ENCODE measurements around the gene NAT8L. TPM values are rescaled to one million over a fixed set of nuclear protein-coding genes. Genes with fewer than 3 reads are reported as not detected.

Gene NAT8L
- total RNA-seq, 1 donor, result under 0.01 TPM

DNA sequence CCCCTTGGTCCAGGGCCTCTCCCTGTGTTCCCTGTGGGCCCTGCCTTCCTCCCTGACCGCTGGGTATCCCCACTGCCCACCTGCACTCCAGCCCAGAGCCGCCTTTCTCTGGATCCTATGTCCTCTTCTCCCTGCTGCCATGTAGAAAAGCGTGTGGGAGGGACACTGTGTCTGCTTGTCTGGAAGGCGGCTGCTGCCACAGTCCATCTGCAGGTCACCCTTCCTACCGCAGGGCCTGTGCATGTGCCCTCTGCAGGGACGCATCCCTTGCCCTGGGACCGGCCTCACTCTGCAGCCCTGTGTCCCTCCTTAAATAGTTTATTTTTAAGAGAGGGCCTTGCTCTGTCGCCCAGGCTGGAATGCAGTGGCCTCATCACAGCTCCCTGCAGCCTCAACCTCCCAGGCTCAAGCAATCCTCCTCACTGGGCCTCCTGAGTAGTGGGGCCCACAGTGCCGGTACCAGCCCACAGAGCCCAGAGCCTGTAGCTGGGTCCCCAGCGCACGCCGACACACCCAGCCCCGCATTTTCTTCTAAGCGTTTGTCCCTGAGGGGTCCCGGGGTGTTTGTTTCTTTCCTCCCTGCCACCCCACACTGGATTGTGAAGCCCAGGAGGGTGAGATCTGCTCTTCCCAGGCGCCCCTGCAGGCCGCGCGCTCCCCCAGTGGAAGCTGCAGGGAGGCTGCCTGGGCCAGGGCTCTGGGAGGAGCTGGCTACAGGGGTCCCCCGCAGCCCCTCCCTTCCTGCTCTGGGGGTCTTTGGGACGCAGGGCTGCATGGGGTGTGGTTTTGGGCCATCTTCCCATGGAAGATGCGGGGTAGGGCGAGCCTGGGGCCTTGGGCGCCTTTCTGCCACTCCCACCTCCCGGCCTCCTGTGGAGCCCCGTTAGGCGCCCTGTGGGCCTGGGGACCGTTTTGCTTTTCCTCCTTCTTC, 12.8 kb upstream of the NAT8L start:
- no peak for DNase-seq (ENCODE audit: low read depth)
- H3K4me3 ChIP-seq (ENCODE audit: low read depth, low read length), result no peak overlapping the region
- TF ChIP-seq, protein P1, sequence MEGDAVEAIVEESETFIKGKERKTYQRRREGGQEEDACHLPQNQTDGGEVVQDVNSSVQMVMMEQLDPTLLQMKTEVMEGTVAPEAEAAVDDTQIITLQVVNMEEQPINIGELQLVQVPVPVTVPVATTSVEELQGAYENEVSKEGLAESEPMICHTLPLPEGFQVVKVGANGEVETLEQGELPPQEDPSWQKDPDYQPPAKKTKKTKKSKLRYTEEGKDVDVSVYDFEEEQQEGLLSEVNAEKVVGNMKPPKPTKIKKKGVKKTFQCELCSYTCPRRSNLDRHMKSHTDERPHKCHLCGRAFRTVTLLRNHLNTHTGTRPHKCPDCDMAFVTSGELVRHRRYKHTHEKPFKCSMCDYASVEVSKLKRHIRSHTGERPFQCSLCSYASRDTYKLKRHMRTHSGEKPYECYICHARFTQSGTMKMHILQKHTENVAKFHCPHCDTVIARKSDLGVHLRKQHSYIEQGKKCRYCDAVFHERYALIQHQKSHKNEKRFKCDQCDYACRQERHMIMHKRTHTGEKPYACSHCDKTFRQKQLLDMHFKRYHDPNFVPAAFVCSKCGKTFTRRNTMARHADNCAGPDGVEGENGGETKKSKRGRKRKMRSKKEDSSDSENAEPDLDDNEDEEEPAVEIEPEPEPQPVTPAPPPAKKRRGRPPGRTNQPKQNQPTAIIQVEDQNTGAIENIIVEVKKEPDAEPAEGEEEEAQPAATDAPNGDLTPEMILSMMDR (IDR thresholded peaks at IDR 0.05; ENCODE audit: insufficient read depth, low read depth, low read length), result no peak

DNA sequence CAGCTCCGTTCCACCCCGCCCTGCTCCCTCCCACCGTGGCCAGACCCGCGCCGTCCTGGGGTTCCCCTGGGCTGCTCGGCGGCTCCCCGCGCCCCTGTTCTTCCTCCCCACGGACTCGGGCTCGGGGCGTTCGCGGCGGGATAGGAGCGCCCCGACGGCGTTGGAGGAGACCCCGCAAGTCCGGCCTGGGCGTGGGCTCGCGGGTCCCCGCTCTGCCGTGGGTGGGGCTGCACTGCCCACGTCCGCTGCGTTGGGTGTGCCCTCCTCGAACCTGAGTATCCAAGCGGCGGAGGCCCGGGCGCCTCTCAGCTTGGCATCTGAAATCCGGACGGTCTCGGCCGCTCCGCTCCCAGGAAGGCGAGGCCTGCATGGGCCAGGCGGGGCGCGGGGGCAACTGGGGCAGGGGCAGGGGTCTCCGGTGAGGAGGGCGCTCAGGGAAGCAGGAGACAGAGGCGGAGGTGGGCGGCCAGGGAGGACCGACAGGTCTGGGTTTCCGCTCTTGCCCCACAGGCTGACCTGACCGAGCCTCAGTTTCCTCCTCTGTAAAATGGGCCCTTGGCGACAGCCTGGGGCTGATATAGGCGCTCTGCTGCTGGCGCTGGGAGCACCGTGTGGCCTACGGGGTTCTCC, 12.0 kb upstream of the NAT8L start:
- TF ChIP-seq, protein P1 (IDR thresholded peaks at IDR 0.05; ENCODE audit: insufficient read depth, low read depth, low read length), result no peak
- DNase-seq (ENCODE audit: low read depth), result no peak
- no peak overlapping the region for H3K4me3 ChIP-seq (ENCODE audit: low read depth, low read length)

DNA sequence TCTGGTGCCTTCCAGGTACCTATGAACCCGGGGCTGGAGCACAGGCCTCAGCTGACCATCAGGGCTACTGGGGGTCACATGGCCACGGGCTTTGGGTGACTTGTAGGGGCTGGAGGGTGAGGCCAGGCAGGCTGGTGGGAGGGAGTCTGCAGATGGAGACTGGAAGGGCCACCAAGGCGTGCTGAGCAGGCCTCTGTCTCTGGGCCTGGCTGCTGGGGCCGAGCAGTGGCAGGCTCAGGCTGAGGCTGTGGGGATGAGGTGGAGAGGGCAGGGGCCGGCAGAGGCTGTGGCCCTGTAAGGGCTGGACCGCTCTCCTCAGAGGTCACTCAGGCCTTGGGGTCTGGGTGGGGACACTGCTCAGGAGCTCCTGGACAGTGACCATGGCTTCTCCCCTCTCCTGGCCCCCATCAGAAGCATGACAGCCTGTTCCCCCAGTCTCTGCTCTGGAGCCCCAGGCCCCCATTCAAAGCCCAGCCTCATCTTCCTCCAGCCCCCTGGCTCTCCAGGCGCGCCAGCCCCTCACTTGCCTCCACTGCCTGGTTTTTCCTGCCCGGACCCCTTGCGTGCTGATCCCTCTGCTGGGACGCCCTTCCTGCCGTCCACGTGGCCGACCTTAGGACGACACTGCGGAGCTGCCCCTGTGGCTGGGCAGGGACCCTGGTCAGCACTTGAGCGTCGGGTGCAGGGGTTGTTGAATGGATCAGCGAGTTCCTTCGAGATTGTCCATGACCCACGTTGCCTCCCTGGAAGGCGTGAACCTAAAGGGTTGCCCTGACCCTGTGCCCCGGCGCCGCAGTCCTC, 11.1 kb upstream of the NAT8L start:
- no peak for DNase-seq (ENCODE audit: low read depth)
- no peak overlapping the region for H3K4me3 ChIP-seq (ENCODE audit: low read depth, low read length)
- TF ChIP-seq, protein P1 (IDR thresholded peaks at IDR 0.05; ENCODE audit: insufficient read depth, low read depth, low read length), result no peak

DNA sequence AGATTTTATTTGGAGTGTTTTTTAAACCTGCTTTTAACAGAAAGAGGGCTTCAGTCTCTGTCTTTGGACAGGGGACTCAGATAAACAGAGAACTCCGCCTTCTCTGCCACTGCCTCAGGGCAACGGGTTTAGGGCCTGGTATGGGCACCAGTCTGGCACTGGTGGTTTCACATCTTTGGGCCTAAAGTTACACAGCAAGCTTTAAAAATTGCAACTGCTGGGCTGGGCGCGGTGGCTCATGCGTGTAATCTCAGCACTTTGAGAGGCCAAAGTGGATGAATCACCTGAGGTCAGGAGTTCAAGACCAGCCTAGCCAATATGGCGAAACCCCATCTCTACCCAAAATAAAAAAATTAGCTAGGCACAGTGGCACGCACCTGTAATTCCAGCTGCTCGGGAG, 10.3 kb upstream of the NAT8L start:
- TF ChIP-seq, protein P1 (IDR thresholded peaks at IDR 0.05; ENCODE audit: insufficient read depth, low read depth, low read length), result no peak
- no peak overlapping the region for H3K4me3 ChIP-seq (ENCODE audit: low read depth, low read length)
- no peak for DNase-seq (ENCODE audit: low read depth)

DNA sequence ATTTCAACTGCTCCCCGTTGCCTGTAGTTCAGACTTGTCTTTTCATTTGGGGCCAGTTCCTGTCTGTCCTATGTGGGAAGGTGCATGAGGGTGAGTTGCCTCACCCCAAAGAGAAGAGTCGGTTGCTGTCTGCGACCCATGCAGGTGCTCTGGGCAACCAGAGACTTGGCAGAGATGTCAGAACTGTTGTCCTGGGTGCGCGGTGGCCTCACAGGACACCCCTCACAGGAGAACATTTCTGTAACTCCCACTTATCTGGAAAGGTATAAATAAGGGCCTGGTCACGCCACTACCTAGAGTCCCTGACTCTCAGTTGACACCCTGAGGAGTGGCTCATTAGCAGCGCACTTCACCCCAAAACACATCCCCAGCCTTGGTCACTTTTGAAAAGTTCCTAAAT, 9.7 kb upstream of the NAT8L start:
- no peak for DNase-seq (ENCODE audit: low read depth)
- TF ChIP-seq, protein P1 (IDR thresholded peaks at IDR 0.05; ENCODE audit: insufficient read depth, low read depth, low read length), result no peak
- no peak overlapping the region for H3K4me3 ChIP-seq (ENCODE audit: low read depth, low read length)

DNA sequence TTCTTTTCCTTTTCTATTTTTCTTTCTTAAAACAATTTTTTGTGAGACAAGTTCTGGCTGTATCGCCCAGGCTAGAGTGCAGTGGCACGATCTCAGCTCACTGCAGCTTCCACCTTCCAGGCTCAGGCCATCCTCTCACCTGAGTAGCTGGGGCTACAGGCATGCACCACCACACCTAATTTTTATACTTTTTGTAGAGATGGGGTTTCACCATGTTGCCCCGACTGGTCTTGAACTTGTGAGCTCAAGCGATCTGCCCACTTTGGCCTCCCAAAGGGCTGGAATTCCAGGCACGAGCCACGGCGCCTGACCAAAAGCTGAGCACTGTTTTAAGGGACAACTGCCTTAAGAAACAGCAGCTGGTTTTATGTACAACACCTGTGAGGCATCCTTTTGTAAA, 9.3 kb upstream of the NAT8L start:
- TF ChIP-seq, protein P1 (IDR thresholded peaks at IDR 0.05; ENCODE audit: insufficient read depth, low read depth, low read length), result no peak
- DNase-seq (ENCODE audit: low read depth), result no peak
- H3K4me3 ChIP-seq (ENCODE audit: low read depth, low read length), result no peak overlapping the region
